SK-N-SH (cell line): ENCODE results near the gene POLR3E. TPM values are rescaled to one million over a fixed set of nuclear protein-coding genes. Genes with fewer than 3 reads are reported as not detected.
A peak's percentile ranks its signal among the peaks of the same experiment; 100 is the strongest.

Experiments used
- CTCF ChIA-PET: fragments of 300-600, 350-600 bp; formaldehyde crosslinking; extraction: SDS; loops from one replicate; lab custom pipeline; 2021; lab: Yijun Ruan, JAX
- POLR2A ChIA-PET: fragments of 350-600 bp; sonication (Branson Sonifier 250); formaldehyde crosslinking; extraction: SDS; loops from one replicate; lab custom pipeline; 2020; ENCODE audit warnings: antibody characterized with exemption, inconsistent platforms; lab: Yijun Ruan, JAX
- DNase-seq: peaks from one replicate; pipeline ENCODE4 v3.0.0; 2012
- H2AFZ ChIP-seq: fragments of 200-600 bp; sonication (generic); 2 replicates; pipeline ENCODE4 v1.8.1; 2016; ENCODE audit warnings: antibody characterized with exemption, mild to moderate bottlenecking, low read depth
- H3F3A ChIP-seq: fragments of 200-600 bp; sonication (generic); replicated peaks from 2 replicates; pipeline ENCODE3; 2016; ENCODE audit warnings: antibody characterized with exemption, mild to moderate bottlenecking; ENCODE audit not compliant: insufficient read depth
- H3K27ac ChIP-seq, 2 experiments: fragments of 200-500 bp in 1 of 2; fragments of 200-600 bp in 1 of 2; sonication (Bioruptor generic) in 1 of 2; sonication (generic), shearing (Covaris generic) in 1 of 2; 2 replicates each; pipeline versions ENCODE4 v1.5.1 to v1.6.1; 2014 to 2016; ENCODE audit warnings: low read depth in 2 of 2, inconsistent platforms in 1 of 2, low read length in 1 of 2, mild to moderate bottlenecking in 1 of 2, mixed read lengths in 1 of 2
- H3K27me3 ChIP-seq: fragments of 200-600 bp; sonication (generic), shearing (Covaris generic); 2 replicates; pipeline ENCODE4 v1.6.1; 2016; ENCODE audit warnings: mixed run types; ENCODE audit not compliant: insufficient read depth
- H3K36me3 ChIP-seq, 2 experiments: fragments of 200-500 bp in 1 of 2; fragments of 200-600 bp in 1 of 2; sonication (Bioruptor generic) in 1 of 2; sonication (generic) in 1 of 2; replicated peaks in 1 of 2; 2 replicates each; pipeline versions ENCODE3 to v1.5.1; 2014 to 2016; ENCODE audit warnings: low read length in 1 of 2, mild to moderate bottlenecking in 1 of 2; ENCODE audit not compliant: insufficient read depth in 2 of 2, control insufficient read depth in 1 of 2
- H3K4me1 ChIP-seq, 2 experiments: fragments of 200-500 bp in 1 of 2; fragments of 200-600 bp in 1 of 2; sonication (Bioruptor generic) in 1 of 2; sonication (generic), shearing (Covaris generic) in 1 of 2; 2 replicates each; pipeline versions ENCODE4 v1.5.1 to v1.6.1; 2014 to 2016; ENCODE audit warnings: low read depth in 1 of 2, low read length in 1 of 2, mixed run types in 1 of 2; ENCODE audit not compliant: insufficient read depth in 2 of 2, control insufficient read depth in 1 of 2
- H3K4me2 ChIP-seq: fragments of 200-600 bp; sonication (generic), shearing (Covaris generic); 2 replicates; pipeline ENCODE4 v1.6.1; 2017; ENCODE audit warnings: mixed run types
- H3K4me3 ChIP-seq, 2 experiments: fragments of 200-500 bp in 1 of 2; fragments of 200-600 bp in 1 of 2; sonication (Bioruptor generic) in 1 of 2; sonication (generic), shearing (Covaris generic) in 1 of 2; 2 replicates each; pipeline versions ENCODE4 v1.5.1 to v1.8.1; 2014 to 2016; ENCODE audit warnings: low read depth in 2 of 2, inconsistent platforms in 1 of 2, low read length in 1 of 2, mild to moderate bottlenecking in 1 of 2, mixed read lengths in 1 of 2, moderate library complexity in 1 of 2
- H3K79me2 ChIP-seq: fragments of 200-600 bp; sonication (generic); 2 replicates; pipeline ENCODE4 v1.8.1; 2017; ENCODE audit warnings: mild to moderate bottlenecking; ENCODE audit not compliant: insufficient read depth
- H3K9ac ChIP-seq: fragments of 200-600 bp; sonication (generic); 2 replicates; pipeline ENCODE4 v1.6.1; 2017; ENCODE audit warnings: mixed run types
- H3K9me2 ChIP-seq: fragments of 200-600 bp; sonication (generic); 2 replicates; pipeline ENCODE4 v1.6.1; 2017; ENCODE audit warnings: mixed run types
- H3K9me3 ChIP-seq: fragments of 200-600 bp; sonication (generic); 2 replicates; pipeline ENCODE4 v1.6.1; 2017; ENCODE audit warnings: mixed run types, mild to moderate bottlenecking, moderate library complexity
- H4K20me1 ChIP-seq: fragments of 200-600 bp; sonication (generic); 2 replicates; pipeline ENCODE4 v1.6.1; 2017; ENCODE audit warnings: mild to moderate bottlenecking, mixed run types; ENCODE audit not compliant: insufficient read depth
- ELF1 ChIP-seq: IDR thresholded peaks from 2 replicates; pipeline ENCODE4 v1.4.0; 2012
- FOXM1 ChIP-seq: IDR thresholded peaks from 2 replicates; pipeline ENCODE4 v1.4.0; 2012; ENCODE audit warnings: low read depth, mild to moderate bottlenecking
- GATA2 ChIP-seq: sonication (generic); formaldehyde crosslinking; IDR thresholded peaks from 2 replicates; pipeline ENCODE4 v1.5.0; 2020; ENCODE audit warnings: mild to moderate bottlenecking, missing genetic modification reagents
- JUND ChIP-seq: IDR thresholded peaks from 2 replicates; pipeline ENCODE4 v1.4.0; 2012
- MXI1 ChIP-seq: IDR thresholded peaks from 2 replicates; pipeline ENCODE4 v1.6.1; 2012; ENCODE audit warnings: mild to moderate bottlenecking, low read depth, low read length, improper control_type of control experiment
- NFIC ChIP-seq: IDR thresholded peaks from 2 replicates; pipeline ENCODE4 v1.4.0; 2012; ENCODE audit warnings: borderline replicate concordance
- NRF1 ChIP-seq: IDR thresholded peaks from 2 replicates; pipeline ENCODE4 v1.6.1; 2012; ENCODE audit warnings: low read depth, mild to moderate bottlenecking, low read length
- RCOR1 ChIP-seq: fragments of 150-350 bp; IDR thresholded peaks from 2 replicates; pipeline ENCODE4 v1.6.1; 2017; ENCODE audit warnings: antibody characterized with exemption, low read length
- RFX5 ChIP-seq: IDR thresholded peaks from 2 replicates; pipeline ENCODE4 v1.6.1; 2012; ENCODE audit warnings: mild to moderate bottlenecking, improper control_type of control experiment, low read length
- RXRA ChIP-seq: IDR thresholded peaks from 2 replicates; pipeline ENCODE4 v1.4.0; 2012; ENCODE audit warnings: low read depth, mild to moderate bottlenecking, borderline replicate concordance
- SIN3A ChIP-seq: IDR thresholded peaks from 2 replicates; pipeline ENCODE4 v1.6.1; 2012; ENCODE audit warnings: low read depth, mild to moderate bottlenecking, low read length, moderate library complexity, borderline replicate concordance
- TAF1 ChIP-seq: IDR thresholded peaks from 2 replicates; pipeline ENCODE4 v1.6.1; 2012; ENCODE audit warnings: low read depth, mild to moderate bottlenecking, low read length, moderate library complexity, borderline replicate concordance
- TCF12 ChIP-seq: IDR thresholded peaks from 2 replicates; pipeline ENCODE4 v1.4.0; 2012
- WGBS: methylation state at CpG from one replicate; pipeline ENCODE4 v1.1.6; 2017; ENCODE audit warnings: low lambda C conversion rate; 5-methylcytosine and 5-hydroxymethylcytosine counted together
- polyA plus RNA-seq, 3 experiments: library from polyadenylated mRNA; depleted of rRNA; stranded (reverse); fragments of >200 nt; gene quantifications; 2 replicates each; pipeline ENCODE4 v1.2.3, GENCODE V29; 2012
- TF ChIP-seq, protein P1 (sequence below): fragments of 150-350 bp; IDR thresholded peaks from 2 replicates; pipeline ENCODE4 v1.6.1; 2017; ENCODE audit warnings: antibody characterized with exemption, low read length, low read depth, borderline replicate concordance
- TF ChIP-seq, protein P2 (sequence below): IDR thresholded peaks from 2 replicates; pipeline ENCODE4; 2012
- TF ChIP-seq, protein P3 (sequence below): IDR thresholded peaks from 2 replicates; pipeline ENCODE4 v1.4.0; 2012; ENCODE audit warnings: low read depth
- TF ChIP-seq, protein P4 (sequence below): IDR thresholded peaks from 2 replicates; pipeline ENCODE4 v1.6.1; 2012; ENCODE audit warnings: mild to moderate bottlenecking, low read depth, low read length, moderate library complexity
- TF ChIP-seq, protein P5 (sequence below): fragments of 200-600 bp; sonication (generic); IDR thresholded peaks from 2 replicates; pipeline ENCODE4 v1.6.1; 2017; ENCODE audit warnings: antibody characterized with exemption, mild to moderate bottlenecking, moderate library complexity

Gene POLR3E
- polyA plus RNA-seq, 1 of the 3 experiments (the other 2 are of a cell fraction), result 59.6 TPM

DNA sequence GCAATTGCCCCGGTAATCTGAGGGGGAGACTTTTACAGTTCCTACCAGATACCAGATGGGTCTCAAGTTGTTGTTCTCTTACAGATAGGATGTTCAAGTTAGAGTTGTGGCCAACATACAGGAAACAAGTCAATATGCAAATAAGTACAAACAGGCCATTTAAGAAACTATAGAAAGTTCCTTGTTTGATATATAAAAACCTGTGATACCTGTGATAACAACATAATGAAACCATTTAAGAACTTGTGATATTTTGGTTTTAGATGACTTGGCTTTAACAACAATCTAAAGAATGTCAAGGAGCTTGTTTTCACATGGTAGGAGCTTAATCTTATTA, 60.4 kb downstream of the POLR3E start:
- 82% methylated on average over 1 of the region's 1 CpG for WGBS
- peaks cover 4 to 29% of the 10 kb centered on the region in 2 experiments for H3K36me3 ChIP-seq
- no peaks in the 10 kb centered on the region for H3K27me3 ChIP-seq
- H3K9ac ChIP-seq, result no peak overlapping the region
- no peaks in the 10 kb centered on the region for H4K20me1 ChIP-seq
- TF ChIP-seq, protein P1, sequence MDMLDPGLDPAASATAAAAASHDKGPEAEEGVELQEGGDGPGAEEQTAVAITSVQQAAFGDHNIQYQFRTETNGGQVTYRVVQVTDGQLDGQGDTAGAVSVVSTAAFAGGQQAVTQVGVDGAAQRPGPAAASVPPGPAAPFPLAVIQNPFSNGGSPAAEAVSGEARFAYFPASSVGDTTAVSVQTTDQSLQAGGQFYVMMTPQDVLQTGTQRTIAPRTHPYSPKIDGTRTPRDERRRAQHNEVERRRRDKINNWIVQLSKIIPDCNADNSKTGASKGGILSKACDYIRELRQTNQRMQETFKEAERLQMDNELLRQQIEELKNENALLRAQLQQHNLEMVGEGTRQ, result no peak
- no peak for TF ChIP-seq TAF1
- TF ChIP-seq, protein P2, sequence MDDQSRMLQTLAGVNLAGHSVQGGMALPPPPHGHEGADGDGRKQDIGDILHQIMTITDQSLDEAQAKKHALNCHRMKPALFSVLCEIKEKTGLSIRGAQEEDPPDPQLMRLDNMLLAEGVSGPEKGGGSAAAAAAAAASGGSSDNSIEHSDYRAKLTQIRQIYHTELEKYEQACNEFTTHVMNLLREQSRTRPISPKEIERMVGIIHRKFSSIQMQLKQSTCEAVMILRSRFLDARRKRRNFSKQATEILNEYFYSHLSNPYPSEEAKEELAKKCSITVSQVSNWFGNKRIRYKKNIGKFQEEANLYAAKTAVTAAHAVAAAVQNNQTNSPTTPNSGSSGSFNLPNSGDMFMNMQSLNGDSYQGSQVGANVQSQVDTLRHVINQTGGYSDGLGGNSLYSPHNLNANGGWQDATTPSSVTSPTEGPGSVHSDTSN, result no peak
- TF ChIP-seq SIN3A, result no peak
- no peak for TF ChIP-seq RCOR1
- no peak for TF ChIP-seq FOXM1
- TF ChIP-seq, protein P3, sequence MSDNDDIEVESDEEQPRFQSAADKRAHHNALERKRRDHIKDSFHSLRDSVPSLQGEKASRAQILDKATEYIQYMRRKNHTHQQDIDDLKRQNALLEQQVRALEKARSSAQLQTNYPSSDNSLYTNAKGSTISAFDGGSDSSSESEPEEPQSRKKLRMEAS, result no peak
- TF ChIP-seq, protein P4, sequence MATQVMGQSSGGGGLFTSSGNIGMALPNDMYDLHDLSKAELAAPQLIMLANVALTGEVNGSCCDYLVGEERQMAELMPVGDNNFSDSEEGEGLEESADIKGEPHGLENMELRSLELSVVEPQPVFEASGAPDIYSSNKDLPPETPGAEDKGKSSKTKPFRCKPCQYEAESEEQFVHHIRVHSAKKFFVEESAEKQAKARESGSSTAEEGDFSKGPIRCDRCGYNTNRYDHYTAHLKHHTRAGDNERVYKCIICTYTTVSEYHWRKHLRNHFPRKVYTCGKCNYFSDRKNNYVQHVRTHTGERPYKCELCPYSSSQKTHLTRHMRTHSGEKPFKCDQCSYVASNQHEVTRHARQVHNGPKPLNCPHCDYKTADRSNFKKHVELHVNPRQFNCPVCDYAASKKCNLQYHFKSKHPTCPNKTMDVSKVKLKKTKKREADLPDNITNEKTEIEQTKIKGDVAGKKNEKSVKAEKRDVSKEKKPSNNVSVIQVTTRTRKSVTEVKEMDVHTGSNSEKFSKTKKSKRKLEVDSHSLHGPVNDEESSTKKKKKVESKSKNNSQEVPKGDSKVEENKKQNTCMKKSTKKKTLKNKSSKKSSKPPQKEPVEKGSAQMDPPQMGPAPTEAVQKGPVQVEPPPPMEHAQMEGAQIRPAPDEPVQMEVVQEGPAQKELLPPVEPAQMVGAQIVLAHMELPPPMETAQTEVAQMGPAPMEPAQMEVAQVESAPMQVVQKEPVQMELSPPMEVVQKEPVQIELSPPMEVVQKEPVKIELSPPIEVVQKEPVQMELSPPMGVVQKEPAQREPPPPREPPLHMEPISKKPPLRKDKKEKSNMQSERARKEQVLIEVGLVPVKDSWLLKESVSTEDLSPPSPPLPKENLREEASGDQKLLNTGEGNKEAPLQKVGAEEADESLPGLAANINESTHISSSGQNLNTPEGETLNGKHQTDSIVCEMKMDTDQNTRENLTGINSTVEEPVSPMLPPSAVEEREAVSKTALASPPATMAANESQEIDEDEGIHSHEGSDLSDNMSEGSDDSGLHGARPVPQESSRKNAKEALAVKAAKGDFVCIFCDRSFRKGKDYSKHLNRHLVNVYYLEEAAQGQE, result no peak
- no peak for TF ChIP-seq RFX5
- TF ChIP-seq MXI1, result no peak
- TF ChIP-seq, protein P5, sequence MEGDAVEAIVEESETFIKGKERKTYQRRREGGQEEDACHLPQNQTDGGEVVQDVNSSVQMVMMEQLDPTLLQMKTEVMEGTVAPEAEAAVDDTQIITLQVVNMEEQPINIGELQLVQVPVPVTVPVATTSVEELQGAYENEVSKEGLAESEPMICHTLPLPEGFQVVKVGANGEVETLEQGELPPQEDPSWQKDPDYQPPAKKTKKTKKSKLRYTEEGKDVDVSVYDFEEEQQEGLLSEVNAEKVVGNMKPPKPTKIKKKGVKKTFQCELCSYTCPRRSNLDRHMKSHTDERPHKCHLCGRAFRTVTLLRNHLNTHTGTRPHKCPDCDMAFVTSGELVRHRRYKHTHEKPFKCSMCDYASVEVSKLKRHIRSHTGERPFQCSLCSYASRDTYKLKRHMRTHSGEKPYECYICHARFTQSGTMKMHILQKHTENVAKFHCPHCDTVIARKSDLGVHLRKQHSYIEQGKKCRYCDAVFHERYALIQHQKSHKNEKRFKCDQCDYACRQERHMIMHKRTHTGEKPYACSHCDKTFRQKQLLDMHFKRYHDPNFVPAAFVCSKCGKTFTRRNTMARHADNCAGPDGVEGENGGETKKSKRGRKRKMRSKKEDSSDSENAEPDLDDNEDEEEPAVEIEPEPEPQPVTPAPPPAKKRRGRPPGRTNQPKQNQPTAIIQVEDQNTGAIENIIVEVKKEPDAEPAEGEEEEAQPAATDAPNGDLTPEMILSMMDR, result no peak
- TF ChIP-seq TCF12, result no peak
- no peak for TF ChIP-seq ELF1
- no peak for TF ChIP-seq GATA2 (CRISPR knock-in tag)
- TF ChIP-seq JUND, result no peak
- no peak for TF ChIP-seq RXRA
- no peak for TF ChIP-seq NFIC
- no peak for TF ChIP-seq NRF1
- TF ChIP-seq, all 33 proteins: peak for 0
- H3K9me2 ChIP-seq, result no peaks in the 10 kb centered on the region
- H2AFZ ChIP-seq, result no peak overlapping the region
- peaks cover 82% of the 10 kb centered on the region for H3K79me2 ChIP-seq
- CTCF ChIA-PET, result no interaction called here
- H3K4me1 ChIP-seq, result peaks cover 3 to 16% of the 10 kb centered on the region in 2 experiments; a peak in 3 of 4 replicates
- peaks cover 50% of the 10 kb centered on the region for H3F3A ChIP-seq
- DNase-seq, result no peak
- no peak overlapping the region for H3K4me3 ChIP-seq
- H3K9me3 ChIP-seq, result no peaks in the 10 kb centered on the region
- POLR2A ChIA-PET, result no interaction called here
- 0 out of 2 replicates have a peak overlapping the region, but pooled peaks have one; percentile 3 for H3K4me2 ChIP-seq
- peak overlapping the region in 1 of 2 experiments; percentile 81; a peak in 2 of 4 replicates for H3K27ac ChIP-seq
